ENCODE data around the gene TFB2M. TPM values are rescaled to one million over a fixed set of nuclear protein-coding genes. Genes with fewer than 3 reads are reported as not detected.

The TFB2M gene
- total RNA-seq, 1 donor from 2014 or later, result 17.3 TPM

DNA sequence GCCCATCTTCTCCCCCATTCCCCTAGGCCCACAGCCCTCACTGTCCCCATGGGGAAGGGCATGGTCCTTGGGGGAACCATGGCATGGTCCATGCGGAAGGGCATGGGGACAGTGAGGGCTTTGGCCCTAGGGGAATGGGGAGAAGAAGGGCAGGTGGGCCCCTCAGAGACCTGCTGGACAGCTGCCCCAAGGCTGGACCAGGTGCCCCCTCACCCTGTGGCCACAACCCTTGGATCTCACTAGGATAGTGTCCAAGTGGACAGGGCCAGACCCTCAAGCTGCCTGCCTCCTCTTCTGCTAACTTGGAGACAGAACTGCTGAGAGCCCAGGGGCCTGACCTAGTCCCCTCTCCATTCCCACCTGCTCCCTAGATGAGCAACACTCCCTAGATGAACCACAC is 46.5 kb downstream of the TFB2M start:
- H3K4me2 ChIP-seq (ENCODE audit: low read length), result no peak overlapping the region
- no peak overlapping the region for H3K9ac ChIP-seq (ENCODE audit: low read length)
- no peaks in the 10 kb centered on the region for H3K36me3 ChIP-seq (ENCODE audit: insufficient read depth, low read length)
- no peak overlapping the region for H3K4me3 ChIP-seq (ENCODE audit: insufficient read depth, low read depth, low read length)
- H3K4me1 Mint-ChIP-seq (ENCODE audit: low read depth, unreplicated experiment), result no peaks in the 10 kb centered on the region
- peaks cover 25% of the 10 kb centered on the region for H3K9me3 Mint-ChIP-seq (ENCODE audit: unreplicated experiment)
- no peak overlapping the region for H2AFZ ChIP-seq (ENCODE audit: low read depth, low read length)
- no peaks in the 10 kb centered on the region for H3K79me2 ChIP-seq (ENCODE audit: insufficient read depth, low read length)
- TF ChIP-seq, protein P1, sequence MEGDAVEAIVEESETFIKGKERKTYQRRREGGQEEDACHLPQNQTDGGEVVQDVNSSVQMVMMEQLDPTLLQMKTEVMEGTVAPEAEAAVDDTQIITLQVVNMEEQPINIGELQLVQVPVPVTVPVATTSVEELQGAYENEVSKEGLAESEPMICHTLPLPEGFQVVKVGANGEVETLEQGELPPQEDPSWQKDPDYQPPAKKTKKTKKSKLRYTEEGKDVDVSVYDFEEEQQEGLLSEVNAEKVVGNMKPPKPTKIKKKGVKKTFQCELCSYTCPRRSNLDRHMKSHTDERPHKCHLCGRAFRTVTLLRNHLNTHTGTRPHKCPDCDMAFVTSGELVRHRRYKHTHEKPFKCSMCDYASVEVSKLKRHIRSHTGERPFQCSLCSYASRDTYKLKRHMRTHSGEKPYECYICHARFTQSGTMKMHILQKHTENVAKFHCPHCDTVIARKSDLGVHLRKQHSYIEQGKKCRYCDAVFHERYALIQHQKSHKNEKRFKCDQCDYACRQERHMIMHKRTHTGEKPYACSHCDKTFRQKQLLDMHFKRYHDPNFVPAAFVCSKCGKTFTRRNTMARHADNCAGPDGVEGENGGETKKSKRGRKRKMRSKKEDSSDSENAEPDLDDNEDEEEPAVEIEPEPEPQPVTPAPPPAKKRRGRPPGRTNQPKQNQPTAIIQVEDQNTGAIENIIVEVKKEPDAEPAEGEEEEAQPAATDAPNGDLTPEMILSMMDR (IDR thresholded peaks at IDR 0.05; ENCODE audit: insufficient read depth, low read depth, low read length), result no peak
- TF ChIP-seq EZH2 (IDR thresholded peaks at IDR 0.05; ENCODE audit: insufficient read depth, low read length), result no peak
- no peaks in the 10 kb centered on the region for H4K20me1 ChIP-seq (ENCODE audit: insufficient read depth, low read length)
- H3K4me3 Mint-ChIP-seq (ENCODE audit: unreplicated experiment), result no peak overlapping the region
- H3K4me1 ChIP-seq (ENCODE audit: insufficient read depth, low read length), result no peaks in the 10 kb centered on the region
- peaks cover 34% of the 10 kb centered on the region for H3K9me3 ChIP-seq (ENCODE audit: insufficient read depth, low read depth, low read length)
- no peak overlapping the region for H3K27ac ChIP-seq (ENCODE audit: low read depth, low read length)
- H3K27me3 ChIP-seq (ENCODE audit: insufficient read depth, low read length), result no peaks in the 10 kb centered on the region
- FAIRE-seq (no peak), DNase-seq (ENCODE audit: low read depth) (no peak)
- H3K27ac Mint-ChIP-seq (ENCODE audit: unreplicated experiment), result no peak overlapping the region
- peaks cover 9% of the 10 kb centered on the region for H3K27me3 Mint-ChIP-seq (ENCODE audit: low read depth, unreplicated experiment)
- peaks cover 1% of the 10 kb centered on the region for H3K36me3 Mint-ChIP-seq (ENCODE audit: low read depth, unreplicated experiment)

DNA sequence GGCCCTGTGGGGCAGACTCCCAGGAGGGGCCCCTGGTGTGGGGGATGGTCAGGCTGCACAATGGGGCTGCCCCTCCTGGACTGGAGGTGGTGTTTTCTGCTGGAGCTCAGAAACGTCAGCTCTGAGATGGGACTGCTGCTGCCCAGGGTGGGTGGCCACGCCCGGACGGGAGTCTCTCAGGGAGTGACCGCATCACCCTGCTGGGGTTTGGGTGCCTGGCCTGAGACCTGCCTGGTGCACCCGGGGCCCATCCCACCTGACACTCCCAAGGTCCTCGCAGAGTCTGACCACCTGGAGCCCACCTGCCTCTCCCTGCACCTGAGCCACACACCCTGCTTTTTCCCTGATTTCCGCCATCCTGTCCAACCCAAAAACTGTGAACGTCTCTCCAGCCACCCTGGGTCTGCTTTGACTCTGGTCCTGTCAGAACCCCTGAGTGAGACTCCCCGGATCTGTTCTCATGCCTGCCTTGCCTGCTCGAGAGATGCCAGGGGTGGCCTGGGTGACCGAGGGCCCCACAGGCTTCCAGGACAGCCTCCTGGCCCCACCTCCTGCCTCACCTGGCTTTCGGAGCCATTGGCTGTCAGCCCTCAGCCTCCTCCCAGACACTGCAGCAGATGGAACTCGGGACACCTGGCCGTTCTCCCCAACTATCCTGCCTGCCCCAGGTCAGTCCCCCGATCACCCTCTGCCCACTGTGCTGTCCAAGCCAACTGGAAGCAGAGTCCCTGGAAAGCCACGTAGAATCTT is 47.4 kb downstream of the TFB2M start:
- Histone ChIP-seq H3K27ac (ENCODE audit: low read depth, low read length) (no peak overlapping the region), H3K9ac (ENCODE audit: low read length) (no peak overlapping the region), H4K20me1 (ENCODE audit: insufficient read depth, low read length) (no peaks in the 10 kb centered on the region), H3K9me3 (ENCODE audit: insufficient read depth, low read depth, low read length) (peaks cover 39% of the 10 kb centered on the region), H3K4me3 (ENCODE audit: insufficient read depth, low read depth, low read length) (no peak overlapping the region), H2AFZ (ENCODE audit: low read depth, low read length) (no peak overlapping the region), H3K4me2 (ENCODE audit: low read length) (no peak overlapping the region), H3K4me1 (ENCODE audit: insufficient read depth, low read length) (no peaks in the 10 kb centered on the region), H3K36me3 (ENCODE audit: insufficient read depth, low read length) (no peaks in the 10 kb centered on the region), H3K27me3 (ENCODE audit: insufficient read depth, low read length) (no peaks in the 10 kb centered on the region), H3K79me2 (ENCODE audit: insufficient read depth, low read length) (no peaks in the 10 kb centered on the region)
- Mint-ChIP-seq H3K4me3 (ENCODE audit: unreplicated experiment) (no peak overlapping the region), H3K27ac (ENCODE audit: unreplicated experiment) (no peak overlapping the region), H3K27me3 (ENCODE audit: low read depth, unreplicated experiment) (peaks cover 8% of the 10 kb centered on the region), H3K9me3 (ENCODE audit: unreplicated experiment) (peaks cover 30% of the 10 kb centered on the region), H3K4me1 (ENCODE audit: low read depth, unreplicated experiment) (no peaks in the 10 kb centered on the region), H3K36me3 (ENCODE audit: low read depth, unreplicated experiment) (peaks cover 1% of the 10 kb centered on the region)
- no peak for DNase-seq (ENCODE audit: low read depth)
- no peak for FAIRE-seq
- TF ChIP-seq EZH2 (IDR thresholded peaks at IDR 0.05; ENCODE audit: insufficient read depth, low read length), result no peak
- TF ChIP-seq, protein P1 (IDR thresholded peaks at IDR 0.05; ENCODE audit: insufficient read depth, low read depth, low read length), result no peak

DNA sequence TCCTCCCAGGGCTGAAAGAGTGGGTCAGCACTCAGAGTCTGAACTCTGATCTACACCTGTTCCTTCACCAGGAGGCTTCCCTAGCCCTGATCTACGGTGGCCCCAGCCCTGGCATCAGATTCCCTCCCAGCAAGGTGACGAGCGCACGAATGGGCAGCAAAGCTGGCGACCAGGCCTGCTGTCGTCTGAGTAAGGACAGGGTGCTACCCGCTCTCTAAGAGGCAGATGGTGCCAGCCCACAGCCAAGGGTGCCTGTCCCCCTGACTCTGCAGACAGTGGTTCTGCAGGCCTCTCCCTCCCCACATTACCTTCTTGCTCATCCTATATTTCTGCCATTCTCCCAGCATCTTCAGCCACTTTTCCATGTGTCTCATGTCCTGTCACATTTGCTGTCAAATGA is 48.7 kb downstream of the TFB2M start:
- Histone ChIP-seq H3K27me3 (ENCODE audit: insufficient read depth, low read length) (no peaks in the 10 kb centered on the region), H3K27ac (ENCODE audit: low read depth, low read length) (no peak overlapping the region), H3K36me3 (ENCODE audit: insufficient read depth, low read length) (no peaks in the 10 kb centered on the region), H3K4me3 (ENCODE audit: insufficient read depth, low read depth, low read length) (no peak overlapping the region), H4K20me1 (ENCODE audit: insufficient read depth, low read length) (no peaks in the 10 kb centered on the region), H3K9ac (ENCODE audit: low read length) (no peak overlapping the region), H3K9me3 (ENCODE audit: insufficient read depth, low read depth, low read length) (peaks cover 39% of the 10 kb centered on the region), H3K4me2 (ENCODE audit: low read length) (no peak overlapping the region), H3K4me1 (ENCODE audit: insufficient read depth, low read length) (no peaks in the 10 kb centered on the region), H3K79me2 (ENCODE audit: insufficient read depth, low read length) (no peaks in the 10 kb centered on the region), H2AFZ (ENCODE audit: low read depth, low read length) (no peak overlapping the region)
- peaks cover 5% of the 10 kb centered on the region for H3K27me3 Mint-ChIP-seq (ENCODE audit: low read depth, unreplicated experiment)
- TF ChIP-seq, protein P1 (IDR thresholded peaks at IDR 0.05; ENCODE audit: insufficient read depth, low read depth, low read length), result no peak
- peaks cover 31% of the 10 kb centered on the region for H3K9me3 Mint-ChIP-seq (ENCODE audit: unreplicated experiment)
- H3K4me1 Mint-ChIP-seq (ENCODE audit: low read depth, unreplicated experiment), result no peaks in the 10 kb centered on the region
- no peak for DNase-seq (ENCODE audit: low read depth)
- H3K36me3 Mint-ChIP-seq (ENCODE audit: low read depth, unreplicated experiment), result peaks cover 1% of the 10 kb centered on the region
- no peak overlapping the region for H3K4me3 Mint-ChIP-seq (ENCODE audit: unreplicated experiment)
- H3K27ac Mint-ChIP-seq (ENCODE audit: unreplicated experiment), result no peak overlapping the region
- FAIRE-seq, result no peak
